Activated B cell treated with CpG ODN at 0.5 μM for 24 hours (primary cell): ENCODE results near the gene CCNQ. TPM values are rescaled to one million over a fixed set of nuclear protein-coding genes. Genes with fewer than 3 reads are reported as not detected.

ENCODE experiments used
- ATAC-seq: fragments of 200-7000 bp; cut with Tn5 transposase; one replicate; pipeline ENCODE4 v1.10.0; 2021; ENCODE audit warnings: low read depth, mild to moderate bottlenecking, moderate library complexity
- CTCF ChIA-PET: fragments of 350-600 bp; sonication (Branson Sonifier 250); formaldehyde crosslinking; loops from one replicate; lab custom pipeline; 2021; ENCODE audit warnings: antibody characterized with exemption; lab: Charles Lee
- POLR2A ChIA-PET: fragments of 350-600 bp; sonication (Branson Sonifier 250); formaldehyde crosslinking; loops from one replicate; lab custom pipeline; 2021; ENCODE audit warnings: antibody characterized with exemption; lab: Charles Lee
- DNase-seq: peaks from one replicate; pipeline ENCODE4 v3.0.0; 2022
- H3K27ac Mint-ChIP-seq: one replicate; pipeline ENCODE4 v1.8.0; 2020; ENCODE audit warnings: mixed read lengths
- H3K27me3 Mint-ChIP-seq: one replicate; pipeline ENCODE4 v1.8.0; 2021; ENCODE audit warnings: mixed read lengths
- H3K36me3 Mint-ChIP-seq: one replicate; pipeline ENCODE4 v1.8.0; 2021; ENCODE audit warnings: low read depth, mixed read lengths
- H3K4me1 Mint-ChIP-seq: one replicate; pipeline ENCODE4 v1.8.0; 2021; ENCODE audit warnings: mixed read lengths
- H3K4me3 Mint-ChIP-seq: one replicate; pipeline ENCODE4 v1.8.0; 2020; ENCODE audit warnings: mild to moderate bottlenecking, mixed read lengths
- H3K9me3 Mint-ChIP-seq: one replicate; pipeline ENCODE4 v1.8.0; 2020; ENCODE audit warnings: mixed read lengths
- intact Hi-C: fragments of 100-400 bp; cut with micrococcal nuclease; formaldehyde crosslinking; loops from one replicate; pipeline ENCODE4 v1.15.1; 2024
- total RNA-seq: library from RNA; stranded (reverse); gene quantifications from 2 replicates; pipeline ENCODE4 v1.2.3, GENCODE V29; 2022
- TF ChIP-seq, protein P1 (sequence below): fragments of 200-600 bp; IDR thresholded peaks from one replicate; pipeline ENCODE4 v1.8.0; 2022; ENCODE audit warnings: antibody characterized with exemption, mild to moderate bottlenecking

CCNQ gene
- total RNA-seq, 1 donor from 2014 or later: 25.8 TPM

DNA sequence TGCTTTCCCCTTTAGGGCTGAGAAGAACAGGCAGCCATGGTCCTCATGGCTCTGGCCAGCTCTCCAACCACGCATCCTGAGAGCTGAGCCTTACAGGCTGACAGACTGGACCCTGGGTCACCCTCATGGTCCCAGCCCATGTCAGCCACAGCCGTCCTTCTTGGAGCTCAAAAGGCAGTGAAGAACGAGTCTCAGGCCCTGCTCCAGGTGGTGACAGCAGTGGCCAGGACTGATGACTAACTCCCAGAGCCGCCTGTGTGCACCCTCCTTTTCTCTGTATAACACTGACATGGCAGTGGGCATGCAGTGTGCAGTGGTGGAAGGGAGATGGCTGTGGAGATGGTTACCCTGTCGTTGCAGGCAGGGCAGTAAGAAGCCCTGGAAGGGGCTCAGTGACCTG is 37.8 kb upstream of the CCNQ start:
- no peak for DNase-seq
- ChIA-PET CTCF (no interaction called here), POLR2A (no interaction called here)
- no peak overlapping the region for H3K4me3 Mint-ChIP-seq
- no peaks in the 10 kb centered on the region for H3K9me3 Mint-ChIP-seq
- TF ChIP-seq, protein P1, sequence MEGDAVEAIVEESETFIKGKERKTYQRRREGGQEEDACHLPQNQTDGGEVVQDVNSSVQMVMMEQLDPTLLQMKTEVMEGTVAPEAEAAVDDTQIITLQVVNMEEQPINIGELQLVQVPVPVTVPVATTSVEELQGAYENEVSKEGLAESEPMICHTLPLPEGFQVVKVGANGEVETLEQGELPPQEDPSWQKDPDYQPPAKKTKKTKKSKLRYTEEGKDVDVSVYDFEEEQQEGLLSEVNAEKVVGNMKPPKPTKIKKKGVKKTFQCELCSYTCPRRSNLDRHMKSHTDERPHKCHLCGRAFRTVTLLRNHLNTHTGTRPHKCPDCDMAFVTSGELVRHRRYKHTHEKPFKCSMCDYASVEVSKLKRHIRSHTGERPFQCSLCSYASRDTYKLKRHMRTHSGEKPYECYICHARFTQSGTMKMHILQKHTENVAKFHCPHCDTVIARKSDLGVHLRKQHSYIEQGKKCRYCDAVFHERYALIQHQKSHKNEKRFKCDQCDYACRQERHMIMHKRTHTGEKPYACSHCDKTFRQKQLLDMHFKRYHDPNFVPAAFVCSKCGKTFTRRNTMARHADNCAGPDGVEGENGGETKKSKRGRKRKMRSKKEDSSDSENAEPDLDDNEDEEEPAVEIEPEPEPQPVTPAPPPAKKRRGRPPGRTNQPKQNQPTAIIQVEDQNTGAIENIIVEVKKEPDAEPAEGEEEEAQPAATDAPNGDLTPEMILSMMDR: no peak
- no peaks in the 10 kb centered on the region for H3K36me3 Mint-ChIP-seq
- intact Hi-C loops: no loop called here
- H3K27me3 Mint-ChIP-seq: peaks cover 6% of the 10 kb centered on the region
- H3K4me1 Mint-ChIP-seq: peaks cover 6% of the 10 kb centered on the region
- ATAC-seq: no peak
- H3K27ac Mint-ChIP-seq: no peak overlapping the region

DNA sequence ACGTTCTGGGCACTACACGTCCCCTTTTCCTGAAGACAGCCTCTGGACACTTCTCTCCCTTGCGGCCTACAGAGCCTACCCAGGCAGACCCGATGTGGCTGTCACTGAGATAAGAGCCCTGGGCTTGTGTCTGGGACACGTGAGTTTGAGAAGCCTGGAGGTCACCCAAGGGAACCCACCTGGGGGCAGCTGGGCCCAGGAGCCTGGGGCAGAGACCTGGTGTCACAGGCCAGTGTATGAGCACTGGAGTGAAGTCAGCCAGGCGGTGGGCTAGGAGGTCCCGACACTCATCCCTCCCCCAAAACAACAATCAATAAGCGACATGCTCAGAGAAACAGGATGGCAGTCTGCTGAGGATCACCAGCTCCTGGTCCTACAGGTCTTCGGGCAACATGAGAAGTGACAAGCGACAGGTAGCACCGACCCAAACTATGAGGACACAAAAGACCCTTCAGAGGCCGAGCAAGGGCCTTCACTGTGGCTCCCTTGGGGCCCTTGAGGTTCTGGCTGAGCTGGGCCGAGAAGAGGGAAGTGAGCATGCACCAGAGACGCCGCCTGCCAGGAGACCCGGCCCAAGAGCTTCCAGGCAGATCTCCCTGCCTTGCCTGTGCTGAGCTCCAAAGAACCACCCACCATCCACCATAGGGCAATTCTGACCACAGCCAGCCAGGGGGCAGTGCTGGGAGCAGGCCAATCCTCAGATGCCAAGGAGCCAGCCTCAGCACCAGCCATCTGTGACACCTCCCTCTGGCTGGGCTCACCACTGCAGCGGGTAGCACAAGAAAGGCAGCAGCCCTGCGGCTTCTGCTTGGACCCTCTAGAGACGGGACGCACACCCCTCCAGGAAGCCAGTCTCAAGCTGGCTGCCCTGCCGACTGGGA is 37.1 kb upstream of the CCNQ start:
- CTCF ChIA-PET: interaction anchor here (0.7 kb wide), 1 partner anchor 14 kb away, joined by 4 read pairs; no protein-coding TSS in a partner anchor
- ATAC-seq (peak; percentile 76), DNase-seq (no peak)
- peaks cover 5% of the 10 kb centered on the region for H3K27me3 Mint-ChIP-seq
- intact Hi-C loops: no loop called here
- no peaks in the 10 kb centered on the region for H3K36me3 Mint-ChIP-seq
- peaks cover 2% of the 10 kb centered on the region for H3K9me3 Mint-ChIP-seq
- peaks cover 2% of the 10 kb centered on the region for H3K4me1 Mint-ChIP-seq
- no peak overlapping the region for H3K27ac Mint-ChIP-seq
- POLR2A ChIA-PET: no interaction called here
- TF ChIP-seq, protein P1: no peak
- H3K4me3 Mint-ChIP-seq: no peak overlapping the region

DNA sequence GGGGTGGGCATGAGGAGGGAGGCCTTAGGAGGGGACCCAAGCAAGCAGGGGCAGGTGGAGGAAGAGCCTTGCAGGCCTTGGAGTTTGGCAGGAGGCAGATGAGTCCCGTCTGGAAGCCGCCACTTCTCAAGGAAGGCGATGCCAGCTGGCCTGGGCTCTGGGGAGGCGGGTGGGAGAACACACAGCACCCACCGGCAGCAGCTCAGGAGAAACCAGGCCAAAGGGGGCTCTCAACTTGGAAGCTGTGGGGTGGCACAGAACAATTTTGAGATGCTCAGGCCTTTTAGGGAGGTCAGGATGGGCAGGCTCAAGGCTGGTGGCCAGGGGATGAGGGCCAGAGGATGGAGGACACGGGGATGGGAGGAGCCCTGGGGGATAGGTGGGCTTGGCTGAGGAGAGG is 36.4 kb upstream of the CCNQ start:
- intact Hi-C loops: no loop called here
- H3K4me3 Mint-ChIP-seq: no peak overlapping the region
- no peak for ATAC-seq
- ChIA-PET POLR2A (no interaction called here), CTCF (no interaction called here)
- H3K9me3 Mint-ChIP-seq: peaks cover 4% of the 10 kb centered on the region
- no peak for DNase-seq
- H3K27me3 Mint-ChIP-seq: peaks cover 6% of the 10 kb centered on the region
- H3K4me1 Mint-ChIP-seq: no peaks in the 10 kb centered on the region
- H3K27ac Mint-ChIP-seq: no peak overlapping the region
- no peaks in the 10 kb centered on the region for H3K36me3 Mint-ChIP-seq
- TF ChIP-seq, protein P1: no peak

DNA sequence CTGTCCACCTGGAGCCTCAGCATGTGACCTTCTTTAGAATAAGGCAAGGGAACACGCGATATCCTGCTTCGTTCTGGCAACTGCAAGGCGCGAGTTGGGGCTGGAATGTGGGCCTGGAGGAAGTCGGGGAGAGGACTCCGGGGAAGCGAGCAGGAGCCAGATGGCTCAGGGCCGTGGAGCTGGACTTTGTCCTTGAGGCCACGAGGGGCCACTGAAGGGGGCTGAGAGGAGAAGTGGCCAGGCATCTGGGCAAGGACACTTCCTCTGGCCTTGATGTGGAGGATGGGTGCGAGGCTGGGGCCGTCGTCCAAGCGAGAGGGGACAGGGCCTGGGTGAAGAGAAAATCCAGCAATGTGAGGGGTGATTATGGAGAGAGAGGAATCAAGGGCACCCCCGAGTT is 35.9 kb upstream of the CCNQ start:
- DNase-seq: no peak
- Mint-ChIP-seq H3K4me1 (no peaks in the 10 kb centered on the region), H3K4me3 (no peak overlapping the region), H3K9me3 (peaks cover 4% of the 10 kb centered on the region), H3K27ac (no peak overlapping the region), H3K27me3 (peaks cover 7% of the 10 kb centered on the region), H3K36me3 (no peaks in the 10 kb centered on the region)
- ChIA-PET CTCF (no interaction called here), POLR2A (no interaction called here)
- ATAC-seq: no peak
- TF ChIP-seq, protein P1: no peak
- intact Hi-C loops: no loop called here

DNA sequence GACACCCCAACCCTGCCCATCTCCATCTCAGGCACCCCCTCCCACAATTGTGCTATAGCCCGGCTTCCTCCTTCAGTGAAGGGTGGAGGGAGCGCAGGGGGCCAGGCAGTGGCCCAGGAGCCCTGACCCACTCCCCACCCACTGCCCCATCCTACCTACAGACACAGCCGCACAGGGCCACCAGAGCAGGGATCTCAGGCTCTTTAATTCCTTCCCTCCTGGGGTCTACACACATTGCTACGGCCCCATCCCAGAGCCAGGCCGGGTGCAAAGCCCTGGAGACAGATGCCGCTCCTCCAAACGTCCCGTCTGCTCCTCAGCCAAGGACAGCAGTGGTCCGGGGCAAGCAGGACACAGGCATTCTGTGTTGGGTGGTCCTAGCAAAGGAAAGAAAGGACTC is 35.3 kb upstream of the CCNQ start:
- H3K4me1 Mint-ChIP-seq: no peaks in the 10 kb centered on the region
- peaks cover 8% of the 10 kb centered on the region for H3K27me3 Mint-ChIP-seq
- H3K36me3 Mint-ChIP-seq: no peaks in the 10 kb centered on the region
- H3K4me3 Mint-ChIP-seq: no peak overlapping the region
- intact Hi-C loops: no loop called here
- TF ChIP-seq, protein P1: no peak
- H3K27ac Mint-ChIP-seq: no peak overlapping the region
- no peak for ATAC-seq
- H3K9me3 Mint-ChIP-seq: peaks cover 4% of the 10 kb centered on the region
- DNase-seq: no peak
- ChIA-PET POLR2A (no interaction called here), CTCF (no interaction called here)
